Fibroblast of lung (primary cell): ENCODE results near the gene IRAK1BP1. TPM values are rescaled to one million over a fixed set of nuclear protein-coding genes. Genes with fewer than 3 reads are reported as not detected.

Experiments used
- DNase-seq, 2 donors: peaks; one replicate each; pipeline versions ENCODE4 v3.0.0 to v3.0.0-alpha.2; 2010; ENCODE audit warnings: low read depth in 2 of 2
- H2AFZ ChIP-seq: 2 replicates; pipeline ENCODE4 v1.5.1; 2012; ENCODE audit warnings: low read length, control low read depth, inconsistent platforms
- H3K27ac ChIP-seq: 2 replicates; pipeline ENCODE4 v1.5.1; 2011; ENCODE audit warnings: low read length, control low read depth; ENCODE audit not compliant: insufficient read depth
- H3K27me3 ChIP-seq: 2 replicates; pipeline ENCODE4 v1.5.1; 2011; ENCODE audit warnings: mild to moderate bottlenecking, low read length; ENCODE audit not compliant: control insufficient read depth, insufficient read depth
- H3K36me3 ChIP-seq: 2 replicates; pipeline ENCODE4 v1.5.1; 2011; ENCODE audit warnings: low read length; ENCODE audit not compliant: control insufficient read depth, insufficient read depth
- H3K4me1 ChIP-seq: 2 replicates; pipeline ENCODE4 v1.5.1; 2011; ENCODE audit warnings: low read length; ENCODE audit not compliant: control insufficient read depth, insufficient read depth; ENCODE audit errors: extremely low read depth
- H3K4me2 ChIP-seq: 2 replicates; pipeline ENCODE4 v1.5.1; 2011; ENCODE audit warnings: low read length, control low read depth; ENCODE audit not compliant: insufficient read depth; ENCODE audit errors: extremely low read depth
- H3K4me3 ChIP-seq, 4 experiments: fragments of 200-600 bp in 1 of 4; sonication (generic) in 1 of 4; replicated peaks in 1 of 4; 2 replicates each; pipeline ENCODE4 v1.5.1; 2011 to 2016; ENCODE audit warnings: low read length in 4 of 4, low read depth in 3 of 4, mild to moderate bottlenecking in 3 of 4, control low read depth in 2 of 4, inconsistent platforms in 1 of 4, mixed read lengths in 1 of 4; ENCODE audit not compliant: insufficient read depth in 1 of 4; ENCODE audit errors: control extremely low read depth in 1 of 4
- H3K79me2 ChIP-seq: 2 replicates; pipeline ENCODE4 v1.5.1; 2012; ENCODE audit warnings: mild to moderate bottlenecking, low read length, inconsistent platforms; ENCODE audit not compliant: control insufficient read depth, insufficient read depth
- H3K9ac ChIP-seq: 2 replicates; pipeline ENCODE4 v1.5.1; 2011; ENCODE audit warnings: mild to moderate bottlenecking, low read length, control low read depth; ENCODE audit not compliant: insufficient read depth
- H3K9me3 ChIP-seq: 2 replicates; pipeline ENCODE4 v1.5.1; 2012; ENCODE audit warnings: low read depth, low read length; ENCODE audit not compliant: control insufficient read depth, insufficient read depth
- H4K20me1 ChIP-seq: 2 replicates; pipeline ENCODE4 v1.5.1; 2011; ENCODE audit warnings: low read length; ENCODE audit not compliant: control insufficient read depth, insufficient read depth; ENCODE audit errors: extremely low read depth
- EZH2 ChIP-seq: IDR thresholded peaks from 2 replicates; pipeline ENCODE4 v1.5.1; 2012; ENCODE audit warnings: low read length, control low read depth, mild to moderate bottlenecking; ENCODE audit errors: missing control alignments
- polyA plus RNA-seq, 2 donors: library from polyadenylated mRNA; depleted of rRNA in 1 of 2; stranded (reverse) in 1 of 2; unstranded in 1 of 2; fragments of >200 nt; gene quantifications; 2 replicates each; pipeline ENCODE4 v1.2.1, GENCODE V29; 2011 to 2012; ENCODE audit warnings: missing spikeins in 1 of 2
- total RNA-seq: library from RNA; depleted of rRNA; stranded (reverse); fragments of >200 nt; gene quantifications from 2 replicates; pipeline ENCODE4 v1.2.1, GENCODE V29; 2014
- TF ChIP-seq, protein P1 (sequence below), 2 donors: IDR thresholded peaks in 1 of 2; conservative IDR thresholded peaks in 1 of 2; 1 replicate in 1 of 2; 2 replicates in 1 of 2; pipeline ENCODE4 v1.5.1; 2011 to 2012; ENCODE audit warnings: low read length in 2 of 2, control low read depth in 1 of 2, inconsistent platforms in 1 of 2, low read depth in 1 of 2, mild to moderate bottlenecking in 1 of 2

Gene IRAK1BP1
- total and polyA plus RNA-seq, 2 donors (not counting 1 experiment from before 2014, with no cell fraction given): 2.5 to 5.6 TPM

GRCh38 chr6:78947962-78948361 lies 80.6 kb downstream of the IRAK1BP1 start:
- Histone ChIP-seq H3K9ac (no peak overlapping the region), H3K79me2 (no peaks in the 10 kb centered on the region), H2AFZ (no peak overlapping the region), H3K27me3 (no peaks in the 10 kb centered on the region), H3K36me3 (no peaks in the 10 kb centered on the region), H4K20me1 (no peaks in the 10 kb centered on the region), H3K4me1 (no peaks in the 10 kb centered on the region), H3K4me2 (no peak overlapping the region), H3K4me3 (no peak overlapping the region), H3K9me3 (no peaks in the 10 kb centered on the region), H3K27ac (no peak overlapping the region)
- TF ChIP-seq, protein P1, sequence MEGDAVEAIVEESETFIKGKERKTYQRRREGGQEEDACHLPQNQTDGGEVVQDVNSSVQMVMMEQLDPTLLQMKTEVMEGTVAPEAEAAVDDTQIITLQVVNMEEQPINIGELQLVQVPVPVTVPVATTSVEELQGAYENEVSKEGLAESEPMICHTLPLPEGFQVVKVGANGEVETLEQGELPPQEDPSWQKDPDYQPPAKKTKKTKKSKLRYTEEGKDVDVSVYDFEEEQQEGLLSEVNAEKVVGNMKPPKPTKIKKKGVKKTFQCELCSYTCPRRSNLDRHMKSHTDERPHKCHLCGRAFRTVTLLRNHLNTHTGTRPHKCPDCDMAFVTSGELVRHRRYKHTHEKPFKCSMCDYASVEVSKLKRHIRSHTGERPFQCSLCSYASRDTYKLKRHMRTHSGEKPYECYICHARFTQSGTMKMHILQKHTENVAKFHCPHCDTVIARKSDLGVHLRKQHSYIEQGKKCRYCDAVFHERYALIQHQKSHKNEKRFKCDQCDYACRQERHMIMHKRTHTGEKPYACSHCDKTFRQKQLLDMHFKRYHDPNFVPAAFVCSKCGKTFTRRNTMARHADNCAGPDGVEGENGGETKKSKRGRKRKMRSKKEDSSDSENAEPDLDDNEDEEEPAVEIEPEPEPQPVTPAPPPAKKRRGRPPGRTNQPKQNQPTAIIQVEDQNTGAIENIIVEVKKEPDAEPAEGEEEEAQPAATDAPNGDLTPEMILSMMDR (conservative IDR thresholded peaks at IDR 0.05 in 1 of 2, IDR thresholded peaks at IDR 0.05 in 1 of 2; ENCODE audit: low read depth in 1 of 2, low read length in 2 of 2): no peak
- TF ChIP-seq EZH2: no peak
- DNase-seq: peak; percentile 65 to 66

- no peak overlapping the region for H3K4me3 ChIP-seq
- no peak for DNase-seq
- H3K36me3 ChIP-seq: no peaks in the 10 kb centered on the region
- no peaks in the 10 kb centered on the region for H3K4me1 ChIP-seq
- H3K9me3 ChIP-seq: no peaks in the 10 kb centered on the region
- no peaks in the 10 kb centered on the region for H4K20me1 ChIP-seq
- H2AFZ ChIP-seq: no peak overlapping the region
- no peak overlapping the region for H3K27ac ChIP-seq
- no peaks in the 10 kb centered on the region for H3K27me3 ChIP-seq
- no peak overlapping the region for H3K4me2 ChIP-seq
- H3K9ac ChIP-seq: no peak overlapping the region
- no peak for TF ChIP-seq EZH2
- TF ChIP-seq, protein P1 (conservative IDR thresholded peaks at IDR 0.05 in 1 of 2, IDR thresholded peaks at IDR 0.05 in 1 of 2; ENCODE audit: low read depth in 1 of 2, low read length in 2 of 2): no peak
- H3K79me2 ChIP-seq: no peaks in the 10 kb centered on the region
Measured at GRCh38 chr6:78948785-78949184, 81.4 kb downstream of the IRAK1BP1 start.

DNA sequence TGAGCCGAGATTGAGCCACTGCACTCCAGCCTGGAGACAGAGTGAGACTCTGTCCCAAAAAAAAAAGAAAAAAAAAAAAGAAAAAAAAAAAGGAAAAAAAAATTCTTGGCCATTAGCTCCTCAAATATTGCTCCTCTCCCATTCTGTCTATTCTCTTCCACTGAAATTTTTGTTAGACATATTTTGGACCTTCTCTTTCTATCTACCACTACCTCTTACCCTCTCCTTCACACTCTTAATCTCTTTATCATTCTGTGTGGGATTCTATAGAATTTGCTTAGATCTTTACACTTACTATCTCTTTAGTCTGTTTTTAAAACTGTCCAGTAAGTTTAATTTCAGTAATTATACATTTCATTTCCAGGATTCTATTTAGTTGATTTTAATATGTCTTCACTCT lies 85.0 kb downstream of the IRAK1BP1 start:
- H3K9me3 ChIP-seq: no peaks in the 10 kb centered on the region
- no peak overlapping the region for H3K4me3 ChIP-seq
- H3K36me3 ChIP-seq: no peaks in the 10 kb centered on the region
- H2AFZ ChIP-seq: no peak overlapping the region
- no peaks in the 10 kb centered on the region for H4K20me1 ChIP-seq
- H3K79me2 ChIP-seq: no peaks in the 10 kb centered on the region
- H3K27ac ChIP-seq: no peak overlapping the region
- no peak for DNase-seq
- H3K27me3 ChIP-seq: no peaks in the 10 kb centered on the region
- no peak overlapping the region for H3K9ac ChIP-seq
- no peak overlapping the region for H3K4me2 ChIP-seq
- TF ChIP-seq EZH2: no peak
- TF ChIP-seq, protein P1 (conservative IDR thresholded peaks at IDR 0.05 in 1 of 2, IDR thresholded peaks at IDR 0.05 in 1 of 2; ENCODE audit: low read depth in 1 of 2, low read length in 2 of 2): no peak
- no peaks in the 10 kb centered on the region for H3K4me1 ChIP-seq

Other genes with a start within 250 kb of the IRAK1BP1 start
- 23.1 and 26.1 TPM in 2 replicates for gene PHIP, start 210.7 kb downstream of the IRAK1BP1 start, total RNA-seq
- 6.7 and 7.5 TPM in 2 replicates for gene PHIP, start 210.7 kb downstream of the IRAK1BP1 start, polyA plus RNA-seq